T-cell (primary cell): ENCODE data around the gene BDNF. TPM values are rescaled to one million over a fixed set of nuclear protein-coding genes. Genes with fewer than 3 reads are reported as not detected.

Experiments used
- ATAC-seq, 4 experiments: fragments of 200-7000 bp in 3 of 4; fragments of 150-1000 bp in 1 of 4; cut with Tn5 transposase; replicated peaks in 1 of 4; 1 replicate in 3 of 4; 2 replicates in 1 of 4; pipeline ENCODE4 v1.10.0; 2021; ENCODE audit warnings: moderate library complexity in 3 of 4, mild to moderate bottlenecking in 2 of 4, moderate number of reproducible peaks in 1 of 4
- CTCF ChIA-PET, 2 donors: fragments of 300-600 bp; sonication (Branson Sonifier 250); formaldehyde crosslinking; loops; one replicate each; lab custom pipeline; 2022; ENCODE audit warnings: antibody characterized with exemption in 2 of 2; lab: Charles Lee
- POLR2A ChIA-PET, 2 donors: fragments of 300-600 bp; sonication (Branson Sonifier 250); formaldehyde crosslinking; loops; one replicate each; lab custom pipeline; 2022; ENCODE audit warnings: antibody characterized with exemption in 2 of 2; lab: Charles Lee
- DNase-seq, 35 experiments: peaks; one replicate each; pipeline versions ENCODE4 v3.0.0 to v3.0.0-alpha.2; 2013 to 2023
- H3K27ac ChIP-seq: one replicate; pipeline ENCODE4 v1.5.1; 2013; ENCODE audit warnings: low read length
- H3K27me3 ChIP-seq, 2 experiments: replicated peaks in 1 of 2; 1 replicate in 1 of 2; 2 replicates in 1 of 2; pipeline versions ENCODE4 v1.6.1 to v1.7.0; 2013; ENCODE audit warnings: low read length in 1 of 2, mixed read lengths in 1 of 2; ENCODE audit not compliant: control insufficient read depth in 2 of 2, insufficient read depth in 2 of 2; ENCODE audit errors: extremely low read depth in 1 of 2
- H3K36me3 ChIP-seq, 2 donors: 1 replicate in 1 of 2; 2 replicates in 1 of 2; pipeline versions ENCODE4 v1.6.1 to v1.7.0; 2013; ENCODE audit warnings: low read length in 1 of 2; ENCODE audit not compliant: control insufficient read depth in 2 of 2, insufficient read depth in 1 of 2; ENCODE audit errors: extremely low read depth in 1 of 2
- H3K4me1 ChIP-seq, 2 experiments: 1 replicate in 1 of 2; 2 replicates in 1 of 2; pipeline versions ENCODE4 v1.6.1 to v1.7.0; 2013; ENCODE audit warnings: low read length in 2 of 2, mixed read lengths in 1 of 2; ENCODE audit not compliant: insufficient read depth in 2 of 2, control insufficient read depth in 1 of 2; ENCODE audit errors: extremely low read depth in 1 of 2
- H3K4me3 ChIP-seq, 2 donors: 1 replicate in 1 of 2; 2 replicates in 1 of 2; pipeline versions ENCODE4 v1.5.1 to v1.7.0; 2013; ENCODE audit warnings: mild to moderate bottlenecking in 2 of 2, low read length in 1 of 2, moderate library complexity in 1 of 2; ENCODE audit not compliant: control insufficient read depth in 1 of 2; ENCODE audit errors: extremely low read depth in 1 of 2
- H3K9me3 ChIP-seq: 2 replicates; pipeline ENCODE4 v1.7.0; 2013
- H3K27ac Mint-ChIP-seq, 2 donors: one replicate each; pipeline ENCODE4 v1.8.0; 2020 to 2021; ENCODE audit warnings: mild to moderate bottlenecking in 2 of 2, mixed read lengths in 2 of 2
- H3K27me3 Mint-ChIP-seq, 2 donors: one replicate each; pipeline ENCODE4 v1.8.0; 2021 to 2022; ENCODE audit warnings: mixed read lengths in 2 of 2
- H3K36me3 Mint-ChIP-seq: one replicate; pipeline ENCODE4 v1.8.0; 2021; ENCODE audit warnings: mixed read lengths
- H3K4me1 Mint-ChIP-seq, 3 donors: one replicate each; pipeline ENCODE4 v1.8.0; 2020 to 2022; ENCODE audit warnings: mixed read lengths in 3 of 3, mild to moderate bottlenecking in 1 of 3
- H3K4me3 Mint-ChIP-seq, 3 donors: one replicate each; pipeline ENCODE4 v1.8.0; 2020 to 2022; ENCODE audit warnings: mild to moderate bottlenecking in 3 of 3, mixed read lengths in 3 of 3, moderate library complexity in 3 of 3
- H3K9me3 Mint-ChIP-seq, 3 donors: one replicate each; pipeline ENCODE4 v1.8.0; 2020 to 2022; ENCODE audit warnings: mixed read lengths in 3 of 3
- WGBS: methylation state at CpG from one replicate; pipeline ENCODE4 v1.1.5; 2013; ENCODE audit warnings: missing lambda C conversion rate; ENCODE audit not compliant: insufficient coverage; 5-methylcytosine and 5-hydroxymethylcytosine counted together
- total RNA-seq, 35 experiments: library from RNA in 6 of 35; stranded (reverse) in 6 of 35; fragments of 120-200 nt in 1 of 35; gene quantifications; one replicate each; pipeline versions ENCODE4 v1.2.1 to v1.2.4 and lab custom pipeline; 2013 to 2026

Gene BDNF
- total RNA-seq, 5 donors from 2014 or later (not counting 1 experiment from before 2014, with no cell fraction given) = 0.09 TPM; not detected in 4

DNA sequence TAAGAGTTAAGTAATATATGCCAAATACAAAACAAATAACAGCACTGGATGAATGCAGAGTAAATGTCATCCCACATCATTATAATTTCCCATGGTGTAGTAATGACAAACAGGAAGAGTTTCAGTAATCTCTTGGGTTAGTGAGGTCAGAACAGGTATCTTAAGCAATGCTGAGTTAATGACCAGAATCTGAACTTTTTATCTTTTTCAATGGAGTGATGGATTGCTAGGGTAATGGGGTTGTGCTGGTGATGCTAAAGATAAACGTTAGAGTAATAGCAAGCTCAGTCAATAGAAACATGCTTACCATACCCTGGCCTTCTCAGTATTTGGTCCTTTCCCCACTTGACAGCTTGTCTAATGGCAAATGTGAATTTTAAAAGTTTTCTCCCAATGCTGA is 11.5 kb upstream of the BDNF start:
- Histone ChIP-seq H3K4me1 (no peaks in the 10 kb centered on the region), H3K36me3 (no peaks in the 10 kb centered on the region), H3K27me3 (peaks cover 0 to 5% of the 10 kb centered on the region in 2 experiments), H3K9me3 (no peaks in the 10 kb centered on the region), H3K4me3 (no peak overlapping the region), H3K27ac (no peak overlapping the region)
- Mint-ChIP-seq H3K27ac (no peak overlapping the region), H3K4me1 (no peaks in the 10 kb centered on the region), H3K9me3 (no peaks in the 10 kb centered on the region), H3K36me3 (no peaks in the 10 kb centered on the region), H3K27me3 (peaks cover 12 to 17% of the 10 kb centered on the region in 2 donors), H3K4me3 (no peak overlapping the region)
- DNase-seq (no peak), ATAC-seq (no peak)
- ChIA-PET CTCF (no interaction called here), POLR2A (no interaction called here)
- no CpG with 5 or more reads among the region's 1 CpG for WGBS

DNA sequence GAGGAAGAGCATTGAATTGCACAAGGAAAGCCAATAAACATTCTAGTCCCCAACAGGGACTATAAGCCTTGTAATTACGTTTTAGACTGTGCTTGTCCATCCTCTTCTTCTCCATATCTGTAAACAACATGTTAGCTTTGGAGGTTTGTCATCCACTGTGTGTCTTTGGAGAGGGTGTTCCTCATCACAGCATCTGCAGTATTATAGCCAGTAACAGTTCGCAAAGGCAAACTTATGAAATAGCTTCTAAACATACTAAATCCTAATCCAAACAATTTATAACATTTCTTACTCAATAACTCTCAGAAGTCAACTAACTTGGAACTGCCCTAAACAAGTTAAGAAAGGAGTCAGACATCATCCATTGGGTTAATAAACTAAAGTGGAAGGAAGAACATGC is 10.3 kb upstream of the BDNF start:
- WGBS = no CpG with 5 or more reads among the region's 2 CpGs

DNA sequence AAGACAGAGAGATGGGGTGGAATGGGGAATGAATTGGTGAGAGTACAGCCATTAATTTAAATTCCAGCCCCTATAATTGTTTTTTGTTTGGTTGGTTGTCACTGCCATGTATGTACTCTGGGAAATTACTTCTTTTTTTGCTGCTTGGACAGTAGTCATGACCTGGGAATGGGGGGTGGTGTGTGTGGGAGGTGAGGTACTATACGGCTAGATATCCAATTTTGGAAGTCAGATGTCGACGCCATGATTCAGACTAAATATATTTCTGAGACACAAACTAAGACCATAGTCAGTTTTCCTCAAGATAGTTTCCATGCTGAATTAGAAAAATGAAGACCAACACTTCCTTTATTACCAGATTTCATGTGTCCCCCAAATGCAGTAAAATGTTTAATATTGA is 7.4 kb upstream of the BDNF start:
- Histone ChIP-seq H3K27me3 (peaks cover 0 to 3% of the 10 kb centered on the region in 2 experiments), H3K27ac (no peak overlapping the region), H3K4me1 (no peaks in the 10 kb centered on the region), H3K9me3 (no peaks in the 10 kb centered on the region), H3K36me3 (no peaks in the 10 kb centered on the region), H3K4me3 (no peak overlapping the region)
- Mint-ChIP-seq H3K27me3 (peaks cover 16 to 19% of the 10 kb centered on the region in 2 donors), H3K4me3 (no peak overlapping the region), H3K4me1 (no peaks in the 10 kb centered on the region), H3K9me3 (no peaks in the 10 kb centered on the region), H3K36me3 (no peaks in the 10 kb centered on the region), H3K27ac (no peak overlapping the region)
- POLR2A ChIA-PET = no interaction called here
- CTCF ChIA-PET = no interaction called here
- ATAC-seq (no peak), DNase-seq (no peak)
- no CpG with 5 or more reads among the region's 3 CpGs for WGBS

More for the DNA sequence above, 10.3 kb upstream of the BDNF start:
- no peak overlapping the region for H3K27ac ChIP-seq
- Mint-ChIP-seq H3K27ac (no peak overlapping the region), H3K27me3 (peaks cover 12 to 15% of the 10 kb centered on the region in 2 donors), H3K4me3 (no peak overlapping the region), H3K4me1 (no peaks in the 10 kb centered on the region), H3K9me3 (no peaks in the 10 kb centered on the region), H3K36me3 (no peaks in the 10 kb centered on the region)
- POLR2A ChIA-PET = interaction anchor here in 1 of 2 donors (0.6 kb wide), 1 partner anchor 1010 kb away, joined by 3 read pairs; no protein-coding TSS in a partner anchor
- H3K36me3 ChIP-seq = no peaks in the 10 kb centered on the region
- no peak overlapping the region for H3K4me3 ChIP-seq
- peaks cover 0 to 5% of the 10 kb centered on the region in 2 experiments for H3K27me3 ChIP-seq
- H3K9me3 ChIP-seq = no peaks in the 10 kb centered on the region
- no peak for ATAC-seq
- no peaks in the 10 kb centered on the region for H3K4me1 ChIP-seq
- CTCF ChIA-PET = no interaction called here
- no peak for DNase-seq

DNA sequence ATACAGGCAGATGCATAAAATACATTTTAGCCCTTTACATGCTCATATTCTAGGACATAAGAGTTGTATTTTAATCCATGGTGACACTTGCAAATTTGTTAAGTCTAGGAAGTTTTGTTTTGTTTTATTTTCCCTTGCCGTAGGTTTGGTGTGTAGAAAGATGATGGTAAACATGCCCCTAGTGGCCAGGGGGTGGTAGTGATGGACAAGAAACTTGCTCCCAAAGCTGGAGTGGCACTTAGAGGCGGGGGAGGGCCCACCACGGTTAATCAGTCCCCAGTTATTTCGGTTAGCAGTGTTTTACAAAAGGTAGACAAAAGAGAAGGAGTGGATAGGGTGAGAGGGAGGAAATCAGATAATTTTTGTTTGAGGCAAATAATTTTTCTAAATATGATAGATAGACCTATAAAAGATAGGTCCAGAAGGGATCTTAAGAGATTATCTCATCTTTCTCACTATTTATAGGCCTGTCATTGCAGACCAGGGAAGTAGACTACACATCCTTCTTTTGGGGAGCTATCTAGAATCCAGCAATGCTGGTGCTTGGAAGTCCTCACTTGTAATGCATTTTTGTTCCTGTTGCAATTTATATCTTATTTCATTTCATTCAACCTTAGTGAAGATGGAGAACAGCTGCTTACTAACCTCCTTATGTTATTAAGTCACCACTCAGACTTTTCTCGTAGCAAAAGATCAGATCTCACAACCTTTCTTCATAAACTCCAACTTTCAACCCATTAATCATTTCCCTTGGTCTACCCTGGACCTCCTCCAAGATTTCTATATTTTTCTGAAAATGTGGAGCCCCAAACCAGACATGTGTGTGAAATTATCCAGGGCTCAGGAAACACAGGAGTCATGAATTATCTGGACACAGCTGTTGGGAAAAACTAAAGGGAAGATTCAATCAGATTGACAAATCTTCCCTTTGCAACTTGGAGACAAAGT is 5.9 kb upstream of the BDNF start:
- Mint-ChIP-seq H3K4me1 (peaks cover 4 to 8% (median 7%) of the 10 kb centered on the region in 3 donors), H3K27me3 (peaks cover 27 to 32% of the 10 kb centered on the region in 2 donors), H3K4me3 (no peak overlapping the region), H3K27ac (no peak overlapping the region), H3K36me3 (no peaks in the 10 kb centered on the region), H3K9me3 (no peaks in the 10 kb centered on the region)
- ATAC-seq (no peak), DNase-seq (no peak)
- ChIA-PET CTCF (no interaction called here), POLR2A (no interaction called here)
- Histone ChIP-seq H3K27me3 (peaks cover 3 to 7% of the 10 kb centered on the region in 2 experiments), H3K36me3 (no peaks in the 10 kb centered on the region), H3K27ac (no peak overlapping the region), H3K9me3 (no peaks in the 10 kb centered on the region), H3K4me1 (peaks cover 0 to 4% of the 10 kb centered on the region in 2 experiments), H3K4me3 (no peak overlapping the region)
- 15% methylated on average over 1 of the region's 5 CpGs for WGBS

DNA sequence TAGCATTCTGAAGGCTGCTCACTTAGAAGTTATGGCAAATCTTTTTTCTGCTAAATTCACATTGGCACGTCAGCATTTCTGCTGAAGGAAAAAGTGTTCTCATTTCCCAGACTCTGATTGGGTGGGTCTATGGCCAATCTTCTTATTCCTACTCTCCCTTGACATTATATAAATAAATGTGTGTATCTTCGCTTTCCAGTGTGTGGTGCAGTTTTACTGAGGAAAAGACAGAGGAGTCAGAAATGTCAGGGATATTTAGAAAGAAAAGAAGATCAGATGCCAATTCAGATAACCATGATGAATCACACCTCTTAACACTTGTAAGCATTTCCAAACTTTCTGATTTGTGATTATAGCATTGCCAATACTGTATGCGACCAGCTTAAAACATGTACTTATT is 3.2 kb upstream of the BDNF start:
- peaks cover 24 to 28% (median 25%) of the 10 kb centered on the region in 3 donors for H3K4me1 Mint-ChIP-seq
- Histone ChIP-seq H3K4me1 (peaks cover 0 to 27% of the 10 kb centered on the region in 2 experiments), H3K36me3 (no peaks in the 10 kb centered on the region), H3K9me3 (no peaks in the 10 kb centered on the region), H3K4me3 (no peak overlapping the region), H3K27me3 (peaks cover 8 to 30% of the 10 kb centered on the region in 2 experiments), H3K27ac (no peak overlapping the region)
- no CpG with 5 or more reads among the region's 3 CpGs for WGBS
- peaks cover 47 to 49% of the 10 kb centered on the region in 2 donors for H3K27me3 Mint-ChIP-seq
- ATAC-seq (no peak), DNase-seq (no peak)
- H3K4me3 Mint-ChIP-seq = no peak overlapping the region
- no peak overlapping the region for H3K27ac Mint-ChIP-seq
- ChIA-PET CTCF (no interaction called here), POLR2A (interaction anchor here (0.5 to 0.6 kb wide), 2 partner anchors 16 to 55 kb away, joined by 3 read pairs; no protein-coding TSS in a partner anchor)
- no peaks in the 10 kb centered on the region for H3K9me3 Mint-ChIP-seq
- H3K36me3 Mint-ChIP-seq = no peaks in the 10 kb centered on the region

DNA sequence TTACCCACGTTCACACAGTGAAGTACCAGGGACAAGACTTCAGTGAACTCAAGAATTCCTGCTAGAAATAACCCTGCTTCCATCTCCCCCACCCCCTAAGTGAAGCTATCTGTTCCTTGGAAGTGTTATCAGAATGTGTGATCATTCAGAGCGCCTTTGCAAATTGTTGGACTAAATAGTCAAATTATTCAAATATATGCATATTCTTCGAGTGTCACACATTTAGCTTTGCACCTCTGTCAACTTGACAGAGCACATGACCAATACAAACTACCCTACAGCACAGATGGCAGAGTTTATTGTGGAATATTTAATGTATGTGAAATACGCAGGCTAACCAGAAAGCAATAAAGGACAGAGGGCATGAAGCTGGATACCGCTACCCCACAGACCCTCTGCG is 2.6 kb upstream of the BDNF start:
- Mint-ChIP-seq H3K9me3 (no peaks in the 10 kb centered on the region), H3K27me3 (peaks cover 51 to 53% of the 10 kb centered on the region in 2 donors), H3K4me3 (no peak overlapping the region), H3K36me3 (no peaks in the 10 kb centered on the region), H3K27ac (no peak overlapping the region), H3K4me1 (peaks cover 27 to 30% (median 29%) of the 10 kb centered on the region in 3 donors)
- H3K27ac ChIP-seq = no peak overlapping the region
- H3K9me3 ChIP-seq = no peaks in the 10 kb centered on the region
- WGBS = no CpG with 5 or more reads among the region's 6 CpGs
- CTCF ChIA-PET = no interaction called here
- DNase-seq (no peak), ATAC-seq (no peak)
- H3K27me3 ChIP-seq = peaks cover 13 to 30% of the 10 kb centered on the region in 2 experiments
- no peak overlapping the region for H3K4me3 ChIP-seq
- peaks cover 0 to 27% of the 10 kb centered on the region in 2 experiments for H3K4me1 ChIP-seq
- POLR2A ChIA-PET = interaction anchor here (0.5 to 0.6 kb wide), 2 partner anchors 17 to 55 kb away, joined by 3 read pairs; no protein-coding TSS in a partner anchor
- H3K36me3 ChIP-seq = no peaks in the 10 kb centered on the region
